Measurements from ENCODE around the gene SYCP2L.
"Not testable (repeated sequence)": the region's sequence is repeated elsewhere in the genome, so short reads cannot be mapped to it uniquely, and the experiment has no call there.

SYCP2L gene

DNA sequence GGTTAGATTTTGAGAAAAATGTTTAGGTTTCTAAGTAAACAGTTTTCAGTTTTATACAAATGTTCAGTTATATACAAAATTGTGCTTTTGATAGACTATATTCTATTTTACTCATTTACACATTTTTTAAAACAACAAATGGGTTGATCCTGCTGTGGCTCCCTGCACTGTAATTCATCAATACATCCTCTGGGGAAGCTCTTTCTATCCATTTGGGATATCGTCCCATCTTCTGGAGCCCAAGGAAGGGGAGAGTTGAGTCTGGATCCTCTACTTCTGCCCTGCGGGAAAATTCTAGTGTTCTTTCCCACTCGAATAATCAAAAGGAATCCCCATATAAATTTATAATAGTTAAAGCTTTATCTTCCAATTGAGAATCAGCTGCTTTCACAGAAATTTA is 75.0 kb downstream of the SYCP2L start:
- no peak for DNase-seq

DNA sequence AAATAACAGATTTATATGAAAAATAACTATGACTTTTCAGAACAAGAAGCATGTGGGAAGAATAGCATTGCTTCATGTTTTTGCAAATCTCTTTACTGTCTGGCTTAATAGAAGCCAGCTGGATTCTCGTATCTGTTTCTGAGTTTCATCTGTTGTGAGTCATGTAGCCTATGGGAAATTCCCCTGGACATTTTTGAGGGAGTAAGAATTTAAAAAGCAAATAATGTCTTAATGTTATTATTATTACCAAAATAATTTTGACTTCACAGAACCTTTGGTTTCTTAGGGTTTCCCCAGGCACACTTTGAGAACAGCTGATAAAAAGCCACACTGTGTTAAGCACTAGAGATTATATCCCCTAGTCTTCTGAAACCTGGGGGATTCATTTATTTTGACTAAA is 75.8 kb downstream of the SYCP2L start:
- no peak for DNase-seq

DNA sequence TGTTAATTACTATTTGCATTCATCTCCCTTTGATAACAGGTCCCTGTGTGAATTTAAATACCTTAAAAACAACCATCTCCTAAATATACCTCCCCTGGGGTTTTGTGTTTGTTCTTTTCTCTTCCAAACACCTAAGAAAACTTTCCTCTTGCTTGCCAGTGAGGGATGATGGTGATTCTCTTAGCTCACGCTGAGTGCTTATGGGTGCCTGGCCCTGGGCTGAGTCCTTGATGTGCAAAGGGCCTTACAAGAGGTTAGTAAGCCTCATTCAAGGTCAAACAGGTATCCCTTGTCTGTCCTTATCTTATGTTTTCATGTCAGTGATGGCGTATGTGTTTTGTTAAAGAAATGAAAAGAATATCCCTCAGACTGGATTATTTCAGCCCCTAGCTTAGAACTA is 76.3 kb downstream of the SYCP2L start:
- DNase-seq: no peak

DNA sequence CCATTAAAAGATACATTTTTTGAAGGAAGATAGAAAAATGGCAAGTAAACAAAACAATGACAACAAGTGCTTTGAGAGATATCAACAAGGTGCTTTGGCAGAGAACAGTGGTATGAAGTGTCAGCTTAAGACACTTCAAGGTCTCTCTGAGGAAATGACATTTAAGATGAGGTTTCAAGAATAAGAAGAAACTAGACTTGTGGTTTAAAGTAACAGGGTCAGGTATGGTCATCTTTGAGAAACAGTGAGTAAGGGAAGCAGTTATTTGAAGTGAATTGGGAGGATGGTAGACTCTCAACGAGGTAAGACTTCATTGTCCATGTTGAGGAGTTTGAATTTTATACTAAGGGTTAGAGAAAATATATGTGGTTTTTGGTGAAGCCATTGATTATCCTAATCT is 77.8 kb downstream of the SYCP2L start:
- DNase-seq: no peak

DNA sequence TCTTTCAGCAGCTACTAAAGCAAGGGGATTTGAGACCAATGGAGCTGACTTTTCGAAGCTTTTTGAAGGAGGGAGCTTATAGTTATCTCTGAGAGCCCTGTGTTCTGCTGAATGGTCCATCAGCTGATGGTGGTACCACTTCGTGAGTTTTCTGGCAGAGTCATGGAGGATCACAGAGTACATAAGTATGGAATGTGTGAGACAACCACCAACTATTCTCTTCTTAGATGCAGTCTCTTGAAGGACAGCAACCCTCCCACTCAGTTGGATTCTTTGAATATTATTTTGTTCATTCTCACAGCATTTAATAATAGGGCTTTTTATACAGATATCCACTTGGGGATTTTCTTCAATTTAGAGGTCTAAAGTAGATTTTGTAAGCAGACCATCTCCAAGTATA is 81.9 kb downstream of the SYCP2L start:
- no peak for DNase-seq

DNA sequence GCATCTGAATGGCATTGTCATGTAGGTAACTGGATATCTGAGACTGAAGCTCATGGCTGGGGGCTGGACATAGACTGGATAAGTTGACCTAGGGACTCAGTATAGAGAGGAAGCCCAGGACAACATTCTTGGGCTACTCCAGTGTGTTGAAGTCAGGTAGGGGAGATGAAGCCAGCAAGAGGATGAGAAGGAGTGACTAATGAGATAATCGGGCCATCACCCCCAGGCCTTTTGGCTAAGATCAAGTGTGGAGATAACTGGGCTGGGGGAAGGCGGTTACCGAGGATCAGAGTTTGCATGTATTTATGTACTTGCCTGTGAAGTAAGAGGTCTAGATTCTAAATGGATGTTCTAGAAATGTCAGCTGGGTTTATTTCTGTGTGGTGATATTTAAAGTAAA is 83.9 kb downstream of the SYCP2L start:
- no peak for DNase-seq

DNA sequence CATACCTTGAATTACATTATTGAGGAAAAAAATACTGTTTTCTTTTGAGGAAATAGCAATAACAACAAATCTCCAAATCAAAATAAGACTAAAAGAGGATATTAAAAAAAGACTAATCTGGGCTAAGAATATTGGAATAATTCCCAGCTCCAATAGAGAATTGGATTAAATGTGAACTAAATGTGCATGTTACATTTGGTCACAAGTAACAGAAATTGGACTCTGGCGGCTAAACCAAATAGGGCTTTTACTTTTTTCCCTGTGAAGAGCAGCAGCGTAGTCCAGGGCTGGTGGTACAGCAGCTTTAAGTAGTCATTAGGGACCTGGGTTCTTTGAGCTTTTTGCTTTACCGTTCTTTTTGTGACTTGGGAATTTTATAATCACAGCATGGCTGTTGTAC is 85.3 kb downstream of the SYCP2L start:
- no peak for DNase-seq

DNA sequence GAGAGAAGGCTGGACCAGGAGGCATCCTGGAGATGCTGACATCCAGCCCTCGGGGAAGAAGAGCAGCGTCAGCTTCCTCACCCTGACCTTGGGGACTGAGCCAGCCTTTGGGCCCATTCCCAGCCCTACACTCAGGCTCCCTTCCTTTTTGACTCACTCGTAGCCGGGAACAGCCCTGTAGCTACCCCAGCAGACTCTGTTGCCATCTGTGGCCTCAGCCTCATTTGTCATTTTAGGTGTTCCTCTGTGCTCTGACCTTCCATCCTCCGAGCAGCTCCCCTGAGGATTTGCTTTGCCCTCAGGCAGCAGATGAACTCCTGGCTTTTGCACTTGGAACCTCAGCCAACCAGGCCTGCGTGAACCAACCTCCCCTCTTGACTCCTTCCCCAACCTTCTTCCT is 89.7 kb downstream of the SYCP2L start:
- no peak for DNase-seq

DNA sequence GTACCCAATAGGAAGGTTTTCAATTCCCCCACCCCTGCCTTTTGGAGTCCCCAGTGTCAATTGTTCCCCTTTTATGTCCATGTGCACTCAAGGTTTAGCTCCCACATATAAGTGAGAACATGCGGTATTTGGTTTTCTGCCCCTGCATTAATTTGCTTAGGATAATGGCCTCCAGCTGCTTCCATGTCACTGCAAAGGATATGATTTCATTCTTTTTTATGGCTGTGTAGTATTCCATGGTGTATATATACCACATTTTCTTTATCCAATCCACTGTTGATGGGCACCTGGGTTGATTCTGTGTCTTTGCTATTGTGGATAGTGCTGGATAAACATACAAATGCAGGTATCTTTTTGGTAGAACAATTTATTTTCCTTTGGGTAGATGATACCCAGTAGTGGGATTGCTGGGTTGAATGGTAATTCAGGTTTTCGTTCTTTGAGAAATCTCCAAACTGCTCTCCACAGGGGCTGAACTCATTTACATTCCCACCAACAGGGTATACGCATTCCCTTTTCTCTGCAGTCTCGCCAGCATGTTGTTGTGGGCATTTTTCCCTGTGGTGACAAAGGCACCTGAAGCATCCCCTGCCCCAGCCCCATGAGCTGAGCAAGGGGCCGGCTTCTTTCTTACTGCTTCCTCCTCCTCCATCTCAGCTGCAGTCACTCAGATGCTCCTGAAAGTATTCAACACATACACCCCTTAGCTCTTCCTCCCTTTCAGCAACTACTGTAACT is 90.5 kb downstream of the SYCP2L start:
- no peak for DNase-seq

DNA sequence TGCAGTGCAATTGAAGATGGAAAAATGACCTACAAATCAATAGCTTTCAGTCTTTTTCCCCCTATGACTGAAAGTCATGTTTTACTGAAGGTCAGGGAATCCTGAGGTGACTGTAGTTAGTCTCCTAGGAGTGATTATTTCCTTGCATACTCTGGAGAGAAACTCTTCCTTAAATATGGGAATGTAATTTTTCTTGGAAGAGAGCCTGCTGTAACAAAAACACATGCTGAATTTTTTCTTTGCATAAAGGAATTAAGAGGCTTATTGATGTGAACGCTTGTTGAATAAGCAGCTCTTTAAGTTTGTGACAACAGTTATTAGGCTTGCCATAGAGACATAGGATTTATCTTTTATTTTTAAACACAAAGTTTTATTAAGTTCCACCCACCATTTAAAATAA is 92.8 kb downstream of the SYCP2L start:
- no peak for DNase-seq

DNA sequence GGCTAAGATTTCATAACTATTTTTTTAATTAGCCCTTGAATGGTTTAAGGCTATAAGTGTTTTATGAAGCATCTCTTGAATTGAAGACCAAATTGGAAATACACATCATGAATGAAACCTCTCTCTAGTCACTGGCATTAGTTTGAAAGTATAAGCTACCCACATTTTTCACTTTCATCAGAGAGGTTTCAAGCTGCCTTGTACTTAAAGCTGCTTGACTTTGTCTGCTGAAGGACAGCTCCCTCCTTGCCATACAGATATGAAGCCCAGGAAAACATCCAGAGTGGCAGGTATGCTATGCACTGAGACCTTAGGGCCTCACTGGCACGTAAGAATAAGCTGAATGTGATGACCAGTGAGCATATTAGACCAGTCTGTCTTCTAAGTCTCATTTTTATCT is 94.6 kb downstream of the SYCP2L start:
- DNase-seq: no peak

DNA sequence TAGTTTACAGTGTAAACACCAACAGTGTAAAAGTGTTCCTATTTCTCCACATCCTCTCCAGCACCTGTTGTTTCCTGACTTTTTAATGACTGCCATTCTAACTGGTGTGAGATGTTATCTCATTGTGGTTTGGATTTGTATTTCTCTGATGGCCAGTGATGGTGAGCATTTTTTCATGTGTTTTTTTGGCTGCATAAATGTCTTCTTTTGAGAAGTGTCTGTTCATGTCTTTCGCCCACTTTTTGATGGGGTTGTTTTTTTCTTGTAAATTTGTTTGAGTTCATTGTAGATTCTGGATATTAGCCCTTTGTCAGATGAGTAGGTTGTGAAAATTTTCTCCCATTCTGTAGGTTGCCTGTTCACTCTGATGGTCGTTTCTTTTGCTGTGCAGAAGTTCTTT is 98.1 kb downstream of the SYCP2L start:
- not testable (repeated sequence) for DNase-seq

DNA sequence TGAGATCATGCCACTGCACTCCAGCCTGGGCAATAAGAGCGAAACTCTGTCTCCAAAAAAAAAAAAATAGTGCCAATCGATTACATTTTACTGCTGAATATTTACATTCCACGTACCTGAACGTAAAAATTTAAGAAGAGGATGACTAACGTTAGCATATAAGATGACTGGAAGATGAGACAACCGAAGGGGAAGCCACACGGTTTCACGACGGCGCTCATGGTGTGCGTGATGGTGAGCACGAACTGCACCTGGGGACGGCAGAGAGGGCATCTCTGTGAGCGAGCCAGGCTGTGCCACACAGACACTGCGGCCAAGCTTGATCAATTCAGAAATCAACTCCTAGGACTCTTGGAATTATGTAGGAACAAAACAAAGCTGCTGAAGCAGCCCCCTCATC is 102.7 kb downstream of the SYCP2L start:
- DNase-seq: no peak

DNA sequence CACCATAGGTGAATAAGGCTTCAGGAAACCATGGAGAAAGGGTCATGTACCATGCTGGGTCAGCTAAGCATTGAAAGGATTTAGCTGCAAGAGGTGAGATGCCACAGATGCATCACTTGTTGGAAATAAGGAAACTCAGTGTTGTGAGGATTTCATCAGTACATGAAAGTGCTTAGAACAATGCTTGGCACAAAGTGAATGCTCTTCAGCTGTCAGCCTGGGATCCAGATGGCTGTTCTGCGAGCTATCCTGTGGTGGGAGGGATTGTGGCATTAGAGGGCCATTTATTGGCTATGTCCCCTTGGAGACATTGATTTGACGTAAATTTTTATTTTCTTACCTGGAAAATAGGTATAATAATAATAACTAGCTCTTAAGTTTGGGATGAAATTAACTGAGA is 104.3 kb downstream of the SYCP2L start:
- no peak for DNase-seq

DNA sequence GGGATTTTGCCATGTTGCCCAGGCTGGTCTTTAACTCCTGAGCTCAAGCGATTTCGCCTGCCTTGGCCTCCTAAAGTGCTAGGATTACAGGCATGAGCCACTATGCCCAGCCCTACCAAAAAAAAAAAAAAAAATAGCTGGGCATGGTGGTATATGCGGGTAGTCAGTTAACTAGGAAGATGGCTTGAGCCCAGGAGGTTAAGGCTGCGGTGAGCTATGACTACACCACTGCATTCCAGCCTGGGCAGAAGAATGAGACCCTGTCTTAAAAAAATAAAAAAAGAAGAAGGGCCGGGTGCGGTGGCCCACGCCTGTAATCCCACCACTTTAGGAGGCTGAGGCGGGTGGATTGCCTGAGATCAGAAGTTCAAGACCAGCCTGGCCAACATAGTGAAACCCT is 107.0 kb downstream of the SYCP2L start:
- no peak for DNase-seq

DNA sequence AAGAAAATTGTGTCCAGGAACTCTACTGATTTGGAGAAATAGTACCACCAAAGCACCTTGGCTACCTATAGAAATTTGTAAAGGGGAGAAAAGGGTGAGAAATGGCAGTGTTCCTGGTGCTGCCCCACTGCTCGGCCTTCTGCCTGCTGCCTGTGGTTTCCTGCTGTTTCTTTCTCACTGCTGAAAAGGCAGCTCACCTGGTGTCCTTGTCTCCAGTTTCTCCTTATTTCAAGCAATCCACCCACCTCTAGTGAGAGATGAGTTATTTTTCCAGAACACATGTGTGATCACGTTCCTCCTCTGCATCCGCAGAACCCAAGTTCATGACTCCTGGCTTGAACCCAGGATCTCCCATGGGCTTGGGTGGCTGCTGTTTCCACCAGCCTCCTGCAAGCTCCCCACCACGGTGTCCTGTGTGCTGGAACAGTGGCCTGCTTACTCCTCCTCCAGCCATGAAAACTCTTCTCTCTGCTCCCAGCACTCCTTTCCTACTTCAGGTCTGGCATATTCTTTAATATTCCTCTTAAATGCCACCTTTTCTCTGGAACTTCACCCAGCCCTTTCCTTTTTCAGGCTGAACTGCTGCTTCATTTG is 108.4 kb downstream of the SYCP2L start:
- DNase-seq: no peak

DNA sequence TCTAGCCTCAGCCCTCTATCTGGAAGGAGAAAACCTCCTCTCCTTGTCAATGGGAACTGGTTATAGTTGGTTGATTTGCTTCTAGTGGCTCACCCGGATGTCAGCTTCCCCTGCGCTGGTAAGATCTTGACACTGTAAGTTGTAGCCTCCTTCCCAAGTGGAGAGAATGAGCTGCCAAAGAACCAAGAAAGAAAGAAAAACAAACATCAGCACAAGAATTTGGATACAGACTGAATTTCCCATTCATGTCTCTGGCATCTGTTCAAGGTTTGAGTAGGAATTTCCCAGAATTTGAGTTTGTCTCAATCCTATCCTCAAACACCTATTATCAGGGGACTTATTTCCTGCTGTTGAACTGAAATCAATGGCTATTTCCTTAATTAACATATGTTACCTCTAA is 113.1 kb downstream of the SYCP2L start:
- no peak for DNase-seq

DNA sequence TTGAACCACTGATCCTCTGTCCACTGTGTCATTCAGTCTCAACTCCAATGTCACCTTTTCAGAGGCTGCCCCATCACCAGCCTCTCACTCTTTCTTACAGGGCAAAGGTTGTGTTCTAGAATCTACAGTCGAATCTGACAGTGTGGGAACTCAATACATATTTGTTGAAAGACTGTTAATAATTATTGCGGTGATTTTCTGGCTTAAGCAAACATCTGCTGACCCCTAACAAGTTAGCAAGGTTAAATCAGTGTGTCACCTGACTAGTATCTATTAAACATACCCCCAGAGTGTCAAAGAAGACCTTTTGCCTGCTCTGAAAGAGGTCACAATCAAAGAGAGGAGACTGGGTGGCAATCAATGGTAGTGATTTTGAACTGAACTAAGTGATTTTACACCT is 115.3 kb downstream of the SYCP2L start:
- no peak for DNase-seq

DNA sequence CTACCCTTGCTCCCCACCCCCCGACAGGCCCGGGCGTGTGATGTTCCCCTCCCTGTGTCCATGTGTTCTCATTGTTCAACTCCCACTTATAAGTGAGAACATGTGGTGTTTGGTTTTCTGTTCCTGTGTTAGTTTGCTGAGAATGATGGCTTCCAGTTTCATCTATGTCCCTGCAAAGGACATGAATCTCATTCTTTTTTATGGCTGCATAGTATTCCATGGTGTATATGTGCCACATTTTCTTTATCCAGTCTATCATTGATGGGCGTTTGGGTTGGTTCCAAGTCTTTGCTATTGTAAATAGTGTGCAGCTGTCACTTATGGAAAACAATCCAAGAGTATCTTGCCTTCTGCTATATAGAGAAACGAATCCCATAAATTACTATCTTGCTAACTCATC is 116.4 kb downstream of the SYCP2L start:
- not testable (repeated sequence) for DNase-seq

DNA sequence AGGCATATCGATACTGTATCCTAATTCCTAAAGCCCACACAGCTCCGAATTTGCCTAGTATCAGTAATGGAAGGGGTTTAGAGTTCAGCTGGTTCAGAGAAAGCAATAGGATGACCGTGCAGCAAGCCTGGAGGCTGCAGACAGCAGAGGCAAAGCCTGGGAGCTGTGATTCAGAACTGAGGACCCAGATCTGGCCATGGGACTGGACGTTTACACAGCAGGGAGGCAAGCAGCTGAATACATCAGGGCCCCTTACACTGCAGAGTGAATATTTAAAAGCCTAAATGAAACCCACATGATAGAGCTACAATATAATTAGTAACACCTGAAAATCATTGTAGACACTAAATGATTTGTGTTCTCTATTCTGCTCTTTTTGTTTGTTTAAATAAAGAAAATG is 119.2 kb downstream of the SYCP2L start:
- DNase-seq: no peak

DNA sequence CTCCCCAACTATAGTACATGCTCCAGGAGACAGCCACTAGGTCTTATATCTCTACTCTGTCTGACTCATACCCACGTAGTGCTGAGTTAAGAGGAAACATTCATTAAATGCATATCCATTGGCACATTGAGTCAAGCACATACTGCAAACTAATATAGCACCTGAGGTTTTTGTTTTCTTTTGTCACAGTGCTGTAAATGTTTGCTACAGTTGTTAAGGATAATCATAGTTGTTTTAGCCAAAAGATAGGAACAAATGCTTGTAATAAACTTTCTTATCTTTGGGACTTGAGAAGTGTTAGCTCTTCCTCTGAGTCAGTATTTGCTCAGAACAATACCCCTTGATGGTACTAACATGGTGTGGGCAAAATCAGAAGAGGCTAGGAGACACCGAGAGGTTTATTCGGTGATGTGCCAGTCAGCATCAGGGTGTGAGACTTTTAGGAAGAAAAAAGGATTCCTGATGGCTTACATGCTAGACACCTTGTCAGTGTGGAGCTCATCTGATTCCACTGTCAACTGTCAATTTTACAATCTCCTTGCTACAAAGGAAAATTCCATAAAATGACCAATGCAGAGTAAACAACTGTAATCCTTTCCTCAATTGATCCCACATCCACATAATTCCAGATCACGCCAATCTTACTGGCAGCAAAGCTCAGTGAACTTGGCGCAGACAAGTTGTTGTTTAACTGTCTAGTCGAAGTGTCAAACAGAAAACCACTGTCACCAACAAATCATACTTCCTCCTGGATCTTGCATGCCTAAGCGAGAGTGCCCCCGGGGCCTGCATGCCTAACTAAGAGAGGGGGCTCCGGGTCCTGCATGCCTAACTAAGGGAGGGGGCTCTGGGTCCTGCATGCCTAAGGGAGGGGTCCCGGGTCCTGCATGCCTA is 121.1 kb downstream of the SYCP2L start:
- DNase-seq: no peak

DNA sequence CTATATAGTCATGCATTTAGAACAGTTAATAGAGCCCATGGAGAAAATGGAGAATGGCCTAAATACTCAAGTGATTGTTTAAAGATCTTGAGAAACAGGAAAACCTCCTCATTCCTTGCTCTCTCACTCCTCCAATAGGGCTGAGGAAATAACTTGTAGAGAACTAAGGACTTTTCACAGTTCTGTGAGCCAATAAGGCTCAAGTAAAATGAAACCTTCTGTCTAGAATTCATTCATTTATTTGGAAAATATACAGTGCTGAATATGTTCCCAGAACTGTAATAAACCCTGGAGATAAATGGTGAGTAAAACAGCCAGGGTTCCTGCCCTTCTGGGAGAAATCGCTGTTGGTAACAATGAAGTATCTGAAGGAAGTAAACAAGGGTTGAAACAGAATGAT is 122.0 kb downstream of the SYCP2L start:
- DNase-seq: no peak

DNA sequence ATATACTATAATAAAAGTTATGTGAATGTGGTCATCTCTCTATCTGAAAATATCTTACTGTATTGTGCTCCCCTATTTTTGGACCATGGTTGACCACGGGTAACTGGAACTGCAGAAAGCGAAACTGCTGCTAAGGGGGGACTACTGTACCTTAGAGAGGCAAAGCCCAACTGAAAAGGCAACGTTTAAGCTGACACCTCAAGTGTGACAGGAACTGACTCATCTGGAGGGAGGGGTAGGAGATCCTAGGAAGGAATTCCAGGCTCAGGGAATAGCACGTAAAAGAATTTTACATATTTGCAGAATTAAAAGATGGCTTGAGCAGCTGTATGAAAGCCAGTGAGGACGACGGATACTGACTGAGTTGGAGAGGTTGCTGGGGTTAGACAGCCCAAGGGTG is 122.5 kb downstream of the SYCP2L start:
- DNase-seq: no peak

DNA sequence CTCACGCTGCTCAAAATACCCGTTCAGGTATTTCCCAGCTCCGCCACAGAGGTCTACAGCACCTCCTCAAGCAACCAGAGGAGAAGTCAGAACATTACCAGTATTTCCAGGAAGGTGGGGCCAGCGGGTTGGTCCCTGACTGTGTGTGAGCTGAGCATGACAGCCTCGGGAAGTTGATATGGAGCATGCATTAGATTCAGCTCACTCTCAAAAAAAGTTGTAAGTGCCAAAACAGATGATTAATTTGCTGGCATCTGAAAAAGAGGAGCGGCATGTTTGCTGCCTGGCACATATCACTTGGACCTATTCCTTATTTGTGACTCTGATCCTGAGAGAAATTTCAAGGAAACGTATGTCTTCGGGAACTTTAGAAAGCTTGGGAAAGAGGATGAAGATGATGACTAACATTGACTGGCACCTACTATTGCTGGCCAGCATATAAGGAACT is 125.0 kb downstream of the SYCP2L start:
- DNase-seq: no peak

Data from NCI-H1048 (cell line).